Astrocyte of the spinal cord (primary cell): ENCODE data around the gene KCNK3.

Experiments
- DNase-seq: peaks from one replicate; pipeline ENCODE4 v3.0.0; 2011; ENCODE audit warnings: low read depth, low spot score
- H3K4me3 ChIP-seq: 2 replicates; pipeline ENCODE4 v1.5.1; 2011; ENCODE audit warnings: low read depth, mild to moderate bottlenecking, low read length, moderate library complexity
- in situ Hi-C: cut with HindIII; loops from 2 replicates; pipeline ENCODE4 v1.10.0; 2017; ENCODE audit warnings: low sequenced_read_pairs
- TF ChIP-seq, protein P1 (sequence below): IDR thresholded peaks from 2 replicates; pipeline ENCODE4 v1.5.1; 2012; ENCODE audit warnings: low read depth, mild to moderate bottlenecking, low read length, inconsistent platforms

Gene KCNK3

DNA sequence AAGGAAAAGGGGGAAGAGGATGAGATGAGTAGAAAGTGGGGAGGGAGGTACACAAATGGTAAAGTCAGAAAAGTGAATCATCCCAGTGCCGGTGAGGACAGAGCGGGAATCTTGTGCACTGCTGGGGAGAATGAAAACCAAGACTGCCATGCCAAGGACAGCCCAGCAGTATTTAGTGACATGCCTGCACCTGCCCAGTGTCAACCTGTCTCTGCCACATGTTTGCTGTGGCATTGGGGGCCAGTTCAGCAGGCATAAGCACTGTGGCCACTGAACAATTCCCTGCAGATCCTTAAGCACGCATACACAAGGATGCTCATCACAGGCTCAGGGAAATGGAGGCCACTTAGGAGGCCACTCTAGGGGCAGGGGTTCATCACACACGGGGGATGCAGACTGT, 5.2 kb upstream of the KCNK3 start:
- DNase-seq = no peak
- H3K4me3 ChIP-seq = no peak overlapping the region
- in situ Hi-C loops = no loop called here
- TF ChIP-seq, protein P1, sequence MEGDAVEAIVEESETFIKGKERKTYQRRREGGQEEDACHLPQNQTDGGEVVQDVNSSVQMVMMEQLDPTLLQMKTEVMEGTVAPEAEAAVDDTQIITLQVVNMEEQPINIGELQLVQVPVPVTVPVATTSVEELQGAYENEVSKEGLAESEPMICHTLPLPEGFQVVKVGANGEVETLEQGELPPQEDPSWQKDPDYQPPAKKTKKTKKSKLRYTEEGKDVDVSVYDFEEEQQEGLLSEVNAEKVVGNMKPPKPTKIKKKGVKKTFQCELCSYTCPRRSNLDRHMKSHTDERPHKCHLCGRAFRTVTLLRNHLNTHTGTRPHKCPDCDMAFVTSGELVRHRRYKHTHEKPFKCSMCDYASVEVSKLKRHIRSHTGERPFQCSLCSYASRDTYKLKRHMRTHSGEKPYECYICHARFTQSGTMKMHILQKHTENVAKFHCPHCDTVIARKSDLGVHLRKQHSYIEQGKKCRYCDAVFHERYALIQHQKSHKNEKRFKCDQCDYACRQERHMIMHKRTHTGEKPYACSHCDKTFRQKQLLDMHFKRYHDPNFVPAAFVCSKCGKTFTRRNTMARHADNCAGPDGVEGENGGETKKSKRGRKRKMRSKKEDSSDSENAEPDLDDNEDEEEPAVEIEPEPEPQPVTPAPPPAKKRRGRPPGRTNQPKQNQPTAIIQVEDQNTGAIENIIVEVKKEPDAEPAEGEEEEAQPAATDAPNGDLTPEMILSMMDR = no peak

DNA sequence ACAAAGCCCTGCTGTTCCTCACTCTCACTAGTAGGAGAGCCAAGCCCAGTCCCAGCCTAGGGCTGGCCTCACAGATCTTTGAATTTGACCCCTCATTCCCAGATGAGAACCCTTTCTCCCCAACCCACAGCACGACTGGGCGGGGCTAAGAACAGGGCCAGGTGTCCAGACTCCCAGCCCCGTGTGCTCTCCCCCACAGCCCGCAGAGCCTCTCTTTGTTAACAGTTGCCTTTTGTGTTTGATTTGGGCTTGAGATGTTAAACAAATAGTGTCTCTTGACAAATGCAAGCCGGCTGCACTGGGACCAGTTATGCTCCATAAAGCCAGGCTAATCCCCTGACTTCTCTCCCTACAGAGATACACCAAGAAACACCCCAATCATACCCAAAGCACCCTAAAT, 4.7 kb upstream of the KCNK3 start:
- DNase-seq = no peak
- in situ Hi-C loops = no loop called here
- H3K4me3 ChIP-seq = no peak overlapping the region
- TF ChIP-seq, protein P1 = no peak

DNA sequence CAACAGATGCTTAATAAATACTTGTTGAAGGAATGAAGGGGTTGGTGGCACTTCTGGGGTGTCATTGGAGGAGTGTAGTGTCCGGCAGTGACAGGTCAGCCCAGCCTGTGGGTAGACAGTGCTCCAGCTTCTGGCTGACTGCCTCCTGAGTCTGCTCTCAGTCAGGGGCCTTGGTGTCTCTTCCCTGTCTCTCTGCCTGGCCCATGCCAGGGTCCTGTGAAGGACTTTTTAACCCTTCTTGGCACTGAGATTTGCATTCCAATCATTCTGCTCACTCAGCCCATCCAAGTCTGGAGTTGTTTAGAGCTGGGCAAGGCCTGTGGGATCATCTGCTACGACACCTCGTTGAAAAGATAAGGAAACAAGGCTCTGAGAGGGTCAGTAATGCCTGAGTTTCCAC, 1.4 kb upstream of the KCNK3 start:
- no peak overlapping the region for H3K4me3 ChIP-seq
- TF ChIP-seq, protein P1 = no peak
- no peak for DNase-seq
- in situ Hi-C loops = no loop called here

DNA sequence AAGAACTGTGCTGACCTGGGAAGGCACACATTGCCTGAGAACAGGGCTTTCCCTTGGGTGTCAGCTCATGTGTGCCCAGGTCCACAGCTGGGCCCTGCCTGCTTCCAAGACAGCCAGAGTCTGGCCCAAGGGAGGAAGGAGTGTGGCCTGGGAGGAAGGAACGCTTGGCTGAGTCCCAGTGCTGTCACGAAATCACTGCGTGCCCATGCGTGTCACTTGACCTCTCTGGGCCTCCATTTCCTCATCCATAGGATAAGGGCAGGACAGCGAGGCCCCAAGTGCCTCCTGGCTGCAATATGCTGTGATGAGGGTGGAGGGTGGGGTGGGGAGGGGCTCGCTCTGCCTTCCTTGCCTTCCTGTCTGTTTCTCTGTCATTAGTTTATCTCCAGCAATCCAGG, 642 bp upstream of the KCNK3 start:
- DNase-seq = no peak
- TF ChIP-seq, protein P1 = no peak
- H3K4me3 ChIP-seq = no peak overlapping the region
- in situ Hi-C loops = no loop called here

DNA sequence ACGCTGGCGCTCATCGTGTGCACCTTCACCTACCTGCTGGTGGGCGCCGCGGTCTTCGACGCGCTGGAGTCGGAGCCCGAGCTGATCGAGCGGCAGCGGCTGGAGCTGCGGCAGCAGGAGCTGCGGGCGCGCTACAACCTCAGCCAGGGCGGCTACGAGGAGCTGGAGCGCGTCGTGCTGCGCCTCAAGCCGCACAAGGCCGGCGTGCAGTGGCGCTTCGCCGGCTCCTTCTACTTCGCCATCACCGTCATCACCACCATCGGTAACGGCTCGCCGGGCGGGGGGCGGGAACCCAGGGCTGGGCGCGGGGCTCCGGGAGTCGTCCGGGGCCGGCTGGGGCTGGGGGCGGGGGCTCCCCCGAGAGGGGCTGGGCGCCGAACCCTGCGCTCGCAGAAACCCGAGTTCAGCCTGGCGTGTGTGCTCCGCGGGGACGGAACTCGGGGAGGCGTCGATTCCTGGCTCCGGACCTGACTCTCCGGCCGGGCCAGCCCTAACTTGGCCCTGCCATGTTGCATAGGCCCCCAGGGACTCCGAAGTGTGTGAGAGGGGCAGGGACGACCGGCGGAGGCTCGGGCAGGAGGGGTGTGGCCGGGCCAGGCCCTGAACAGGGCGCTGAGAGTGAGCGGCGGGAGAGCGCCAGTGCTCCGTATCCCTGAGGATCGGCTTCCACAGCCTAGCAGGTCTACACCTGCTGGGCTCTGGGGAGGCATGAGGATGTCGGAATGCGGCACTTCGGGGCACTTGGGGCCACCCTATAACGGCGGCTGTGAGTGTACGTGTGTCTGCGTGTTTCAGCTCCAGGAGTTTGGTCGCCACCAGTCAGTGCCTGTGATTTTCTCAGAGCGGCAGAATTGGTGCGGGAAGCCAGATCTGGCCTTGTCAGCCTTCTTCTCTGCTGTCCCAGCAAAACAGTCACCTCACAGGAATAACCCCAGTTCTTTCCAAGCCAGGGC, 651 bp downstream of the KCNK3 start:
- TF ChIP-seq, protein P1 = no peak
- DNase-seq = peak; percentile 15
- in situ Hi-C loops = no loop called here
- H3K4me3 ChIP-seq = no peak overlapping the region

DNA sequence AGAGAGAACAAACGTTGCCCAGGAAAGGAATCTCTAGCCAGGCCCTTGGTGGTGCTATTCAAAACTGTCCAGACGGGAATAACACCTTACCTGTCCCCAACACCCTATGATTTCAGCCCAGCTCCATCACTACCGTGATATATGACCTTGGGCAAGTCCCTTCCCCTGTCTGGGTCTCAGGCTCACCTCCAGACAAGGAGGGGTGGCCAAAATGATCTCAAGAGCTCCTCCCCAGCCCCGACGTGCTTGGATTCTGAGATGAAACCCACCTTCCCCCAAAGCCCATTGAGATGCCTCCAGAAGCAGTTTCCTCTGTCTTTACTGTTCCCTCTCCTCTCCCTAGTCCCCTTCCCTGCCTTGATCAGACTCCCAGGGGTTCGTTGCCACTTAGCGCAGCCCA, 1.5 kb downstream of the KCNK3 start:
- TF ChIP-seq, protein P1 = no peak
- no peak overlapping the region for H3K4me3 ChIP-seq
- no peak for DNase-seq
- in situ Hi-C loops = no loop called here
